HepG2 (cell line): Measurements from ENCODE around the gene COX6A2.
"Not testable (repeated sequence)": the region's sequence is repeated elsewhere in the genome, so short reads cannot be mapped to it uniquely, and the experiment has no call there.

ENCODE experiments used
- CHD2 ChIP-seq: IDR thresholded peaks from 2 replicates; pipeline ENCODE4 v1.6.1; 2011; ENCODE audit warnings: low read depth, low read length, improper control_type of control experiment
- CTCF ChIP-seq: sonication (generic); formaldehyde crosslinking; IDR thresholded peaks from 2 replicates; pipeline ENCODE4 v1.5.0; 2020; ENCODE audit warnings: mild to moderate bottlenecking, missing genetic modification reagents, moderate library complexity
- FOXA3 ChIP-seq: IDR thresholded peaks from 2 replicates; pipeline ENCODE4 v1.6.1; 2016; ENCODE audit warnings: missing genetic modification reagents, missing compliant biosample characterization
- SP1 ChIP-seq, 2 experiments: fragments of 450-650 bp in 1 of 2; sonication (generic) in 1 of 2; formaldehyde crosslinking in 1 of 2; IDR thresholded peaks; 2 replicates each; pipeline versions ENCODE4 v1.4.0 to v1.6.1; 2016 to 2020; ENCODE audit warnings: missing genetic modification reagents in 1 of 2
- TF ChIP-seq, protein P1 (sequence below): IDR thresholded peaks from 2 replicates; pipeline ENCODE4 v1.6.1; 2012; ENCODE audit warnings: inconsistent platforms

- TF ChIP-seq SP1 (IDR thresholded peaks at IDR 0.05); SP1 (CRISPR knock-in tag; IDR thresholded peaks at IDR 0.05); CTCF (CRISPR knock-in tag); FOXA3 (CRISPR knock-in tag); CHD2: not testable (repeated sequence)
- TF ChIP-seq, protein P1, sequence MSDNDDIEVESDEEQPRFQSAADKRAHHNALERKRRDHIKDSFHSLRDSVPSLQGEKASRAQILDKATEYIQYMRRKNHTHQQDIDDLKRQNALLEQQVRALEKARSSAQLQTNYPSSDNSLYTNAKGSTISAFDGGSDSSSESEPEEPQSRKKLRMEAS = not testable (repeated sequence)
Observed at GRCh38 chr16:31439023-31439422, 10.9 kb upstream of the COX6A2 start.
